IPS DF 6.9 (cell line): ENCODE results near the gene SEMG2.

Experiments used
- DNase-seq: peaks from one replicate; pipeline ENCODE4 v3.0.0-alpha.2; 2013; ENCODE audit warnings: low read depth, low spot score
- H3K27ac ChIP-seq: one replicate; pipeline ENCODE4 v1.5.1; 2013; ENCODE audit warnings: low read length, control low read depth
- H3K27me3 ChIP-seq: 2 replicates; pipeline ENCODE4 v1.6.1; 2013; ENCODE audit warnings: mild to moderate bottlenecking, low read length; ENCODE audit not compliant: control insufficient read depth, insufficient read depth
- H3K36me3 ChIP-seq: 2 replicates; pipeline ENCODE4 v1.6.1; 2013; ENCODE audit warnings: low read length; ENCODE audit not compliant: control insufficient read depth, insufficient read depth
- H3K4me1 ChIP-seq: 2 replicates; pipeline ENCODE4 v1.6.1; 2013; ENCODE audit warnings: low read length; ENCODE audit not compliant: control insufficient read depth, insufficient read depth
- H3K4me3 ChIP-seq: 2 replicates; pipeline ENCODE4 v1.5.1; 2013; ENCODE audit warnings: mild to moderate bottlenecking, low read length
- H3K9me3 ChIP-seq: 2 replicates; pipeline ENCODE4 v1.6.1; 2013; ENCODE audit warnings: low read length, inconsistent platforms; ENCODE audit not compliant: control insufficient read depth, insufficient read depth
- WGBS: extraction: QIAGEN DNeasy Blood & Tissue Kit; methylation state at CpG from one replicate; pipeline ENCODE4 v1.1.7; 2013; ENCODE audit warnings: mixed read lengths, missing lambda C conversion rate; ENCODE audit not compliant: insufficient read length, insufficient coverage; 5-methylcytosine and 5-hydroxymethylcytosine counted together

Gene SEMG2

GRCh38 chr20:45221076-45221475, at the start of gene SEMG2:
SEMG2 (plus strand) TSS chr20:45221373; CDS start chr20:45221390, 17 bp downstream.
- Histone ChIP-seq H3K27ac (no peak within 1 kb of the TSS), H3K4me3 (no peak within 1 kb of the TSS), H3K27me3 (no peaks in the 10 kb centered on the region), H3K9me3 (no peaks in the 10 kb centered on the region), H3K36me3 (no peaks in the 10 kb centered on the region), H3K4me1 (no peaks in the 10 kb centered on the region)
- WGBS = no CpG with 5 or more reads among the region's 4 CpGs
- DNase-seq = no peak

GRCh38 chr20:45173522-45173921, 47.7 kb upstream of the SEMG2 start:
- no CpG with 5 or more reads among the region's 1 CpG for WGBS
- H3K4me1 ChIP-seq = no peaks in the 10 kb centered on the region
- H3K4me3 ChIP-seq = no peak overlapping the region
- DNase-seq = no peak
- H3K27ac ChIP-seq = no peak overlapping the region
- H3K9me3 ChIP-seq = no peaks in the 10 kb centered on the region
- no peaks in the 10 kb centered on the region for H3K27me3 ChIP-seq
- H3K36me3 ChIP-seq = no peaks in the 10 kb centered on the region

- Histone ChIP-seq H3K27ac (no peak within 1 kb of the TSS), H3K36me3 (no peaks in the 10 kb centered on the region), H3K9me3 (no peaks in the 10 kb centered on the region), H3K4me1 (no peaks in the 10 kb centered on the region), H3K27me3 (no peaks in the 10 kb centered on the region), H3K4me3 (no peak within 1 kb of the TSS)
- no CpG with 5 or more reads among the region's 8 CpGs for WGBS
- DNase-seq = no peak
Measured at GRCh38 chr20:45174434-45175364, 46.5 kb upstream of the SEMG2 start, which contains the start of gene PI3. PI3 (plus strand) TSS chr20:45174902; CDS start chr20:45174923, 21 bp downstream.

GRCh38 chr20:45176526-45177267, 44.5 kb upstream of the SEMG2 start:
- H3K4me3 ChIP-seq = no peak overlapping the region
- no peak for DNase-seq
- no peaks in the 10 kb centered on the region for H3K9me3 ChIP-seq
- H3K36me3 ChIP-seq = no peaks in the 10 kb centered on the region
- WGBS = no CpG with 5 or more reads among the region's 4 CpGs
- H3K27me3 ChIP-seq = no peaks in the 10 kb centered on the region
- H3K4me1 ChIP-seq = no peaks in the 10 kb centered on the region
- no peak overlapping the region for H3K27ac ChIP-seq

- WGBS = no CpG with 5 or more reads among the region's 2 CpGs
- no peak for DNase-seq
- no peak overlapping the region for H3K27ac ChIP-seq
Measured at GRCh38 chr20:45179166-45179565, 42.0 kb upstream of the SEMG2 start.

GRCh38 chr20:45181639-45182038, 39.5 kb upstream of the SEMG2 start:
- Histone ChIP-seq H3K9me3 (no peaks in the 10 kb centered on the region), H3K27ac (no peak overlapping the region), H3K4me3 (no peak overlapping the region), H3K36me3 (no peaks in the 10 kb centered on the region), H3K27me3 (no peaks in the 10 kb centered on the region), H3K4me1 (no peaks in the 10 kb centered on the region)
- no peak for DNase-seq
- no CpG with 5 or more reads among the region's 2 CpGs for WGBS

More at GRCh38 chr20:45179166-45179565, 42.0 kb upstream of the SEMG2 start:
- H3K9me3 ChIP-seq = no peaks in the 10 kb centered on the region
- H3K36me3 ChIP-seq = no peaks in the 10 kb centered on the region
- no peaks in the 10 kb centered on the region for H3K4me1 ChIP-seq
- no peak overlapping the region for H3K4me3 ChIP-seq
- no peaks in the 10 kb centered on the region for H3K27me3 ChIP-seq

GRCh38 chr20:45183084-45183483, 38.1 kb upstream of the SEMG2 start:
- DNase-seq = no peak
- Histone ChIP-seq H3K4me1 (no peaks in the 10 kb centered on the region), H3K36me3 (no peaks in the 10 kb centered on the region), H3K27ac (no peak overlapping the region), H3K9me3 (no peaks in the 10 kb centered on the region), H3K27me3 (no peaks in the 10 kb centered on the region), H3K4me3 (no peak overlapping the region)
- WGBS = no CpG with 5 or more reads among the region's 2 CpGs

GRCh38 chr20:45187693-45188092, 33.5 kb upstream of the SEMG2 start:
- no CpG with 5 or more reads among the region's 2 CpGs for WGBS
- H3K27me3 ChIP-seq = no peaks in the 10 kb centered on the region
- no peak overlapping the region for H3K4me3 ChIP-seq
- H3K9me3 ChIP-seq = no peaks in the 10 kb centered on the region
- H3K36me3 ChIP-seq = no peaks in the 10 kb centered on the region
- H3K27ac ChIP-seq = no peak overlapping the region
- H3K4me1 ChIP-seq = no peaks in the 10 kb centered on the region
- DNase-seq = no peak

GRCh38 chr20:45189067-45189609, 32.0 kb upstream of the SEMG2 start:
- H3K4me1 ChIP-seq = no peaks in the 10 kb centered on the region
- H3K27ac ChIP-seq = no peak overlapping the region
- no peaks in the 10 kb centered on the region for H3K27me3 ChIP-seq
- no peak overlapping the region for H3K4me3 ChIP-seq
- no peaks in the 10 kb centered on the region for H3K36me3 ChIP-seq
- no peak for DNase-seq
- WGBS = no CpG with 5 or more reads among the region's 3 CpGs
- H3K9me3 ChIP-seq = no peaks in the 10 kb centered on the region

- Histone ChIP-seq H3K4me3 (no peak overlapping the region), H3K4me1 (no peaks in the 10 kb centered on the region), H3K36me3 (no peaks in the 10 kb centered on the region), H3K9me3 (no peaks in the 10 kb centered on the region), H3K27ac (no peak overlapping the region), H3K27me3 (no peaks in the 10 kb centered on the region)
- WGBS = no CpG with 5 or more reads among the region's 3 CpGs
- DNase-seq = no peak
Measured at GRCh38 chr20:45189861-45190260, 31.3 kb upstream of the SEMG2 start.
